ENCODE data around the gene UNC119B. TPM values are rescaled to one million over a fixed set of nuclear protein-coding genes. Genes with fewer than 3 reads are reported as not detected.

UNC119B gene
- total RNA-seq, 3 donors from 2014 or later: 19.2 to 24.0 (median 22.0) TPM

DNA sequence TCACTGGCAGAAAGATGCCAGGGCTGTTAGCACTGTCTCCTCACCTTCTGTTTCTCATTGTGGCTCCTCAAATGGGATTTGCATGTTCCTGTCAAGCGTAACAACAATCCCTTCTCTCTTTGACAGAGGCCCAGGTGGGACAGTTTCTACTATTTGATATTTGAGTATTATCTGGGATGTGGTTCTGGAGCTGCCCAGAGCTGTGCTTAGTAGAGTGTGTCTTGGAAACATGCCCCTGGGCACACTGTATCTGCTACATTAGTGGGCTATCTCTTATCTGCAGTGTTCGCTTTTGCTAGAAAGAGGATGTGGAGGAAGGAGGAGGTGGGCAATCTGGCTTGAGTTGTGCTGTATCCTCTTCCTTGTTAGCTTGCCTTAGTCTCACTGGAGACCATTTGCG lies 11.6 kb downstream of the UNC119B start:
- TF ChIP-seq CTCF (IDR thresholded peaks at IDR 0.05) (no peak), POLR2AphosphoS5 (IDR thresholded peaks at IDR 0.05) (no peak), POLR2A (IDR thresholded peaks at IDR 0.05) (no peak)
- DNase-seq (ENCODE audit: low spot score in 2 of 2): no peak
- Histone ChIP-seq H3K4me3 (no peak overlapping the region), H3K27me3 (no peaks in the 10 kb centered on the region), H3K4me1 (peaks cover 0 to 4% of the 10 kb centered on the region in 2 donors), H3K9me3 (no peaks in the 10 kb centered on the region), H3K27ac (no peak overlapping the region), H3K36me3 (peaks cover 9% of the 10 kb centered on the region)
- intact Hi-C loops (cut with DNase I; ENCODE audit: low total_unique reads): no loop called here

DNA sequence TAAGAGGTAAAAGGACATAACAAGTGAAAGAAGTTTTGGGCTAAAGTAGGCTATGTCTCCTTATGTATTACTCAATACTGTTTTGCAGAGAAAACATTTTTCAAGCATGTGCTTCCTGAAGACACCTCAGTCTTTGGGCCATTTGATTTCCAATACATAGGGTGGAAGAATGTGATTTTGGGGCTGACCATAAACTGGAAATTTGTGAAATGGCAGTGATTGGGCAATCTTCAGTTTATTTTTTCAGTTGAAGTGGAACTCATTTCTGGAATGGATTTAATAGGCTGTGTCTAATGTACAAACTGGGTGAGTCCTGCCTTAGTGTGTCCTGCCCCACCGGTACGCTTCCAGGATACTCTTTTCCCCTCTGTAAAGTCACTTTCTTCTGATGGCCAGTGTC lies 12.5 kb downstream of the UNC119B start:
- no peak for TF ChIP-seq POLR2AphosphoS5 (IDR thresholded peaks at IDR 0.05)
- TF ChIP-seq POLR2A (IDR thresholded peaks at IDR 0.05): no peak
- no peak for TF ChIP-seq CTCF (IDR thresholded peaks at IDR 0.05)
- H3K36me3 ChIP-seq: peaks cover 9% of the 10 kb centered on the region
- H3K9me3 ChIP-seq: no peaks in the 10 kb centered on the region
- H3K27me3 ChIP-seq: no peaks in the 10 kb centered on the region
- intact Hi-C loops (cut with DNase I; ENCODE audit: low total_unique reads): no loop called here
- peaks cover 0 to 4% of the 10 kb centered on the region in 2 donors for H3K4me1 ChIP-seq
- H3K4me3 ChIP-seq: no peak overlapping the region
- H3K27ac ChIP-seq: no peak overlapping the region
- no peak for DNase-seq (ENCODE audit: low spot score in 2 of 2)

GRCh38 chr12:120724720-120725119 lies 14.5 kb downstream of the UNC119B start:
- H3K27ac ChIP-seq: no peak overlapping the region
- no peaks in the 10 kb centered on the region for H3K27me3 ChIP-seq
- intact Hi-C loops (cut with DNase I; ENCODE audit: low total_unique reads): no loop called here
- H3K4me3 ChIP-seq: no peak overlapping the region
- no peak for DNase-seq (ENCODE audit: low spot score in 2 of 2)
- H3K4me1 ChIP-seq: peaks cover 0 to 4% of the 10 kb centered on the region in 2 donors
- H3K36me3 ChIP-seq: peaks cover 6% of the 10 kb centered on the region
- H3K9me3 ChIP-seq: no peaks in the 10 kb centered on the region
- TF ChIP-seq POLR2AphosphoS5 (IDR thresholded peaks at IDR 0.05): no peak
- no peak for TF ChIP-seq POLR2A (IDR thresholded peaks at IDR 0.05)
- TF ChIP-seq CTCF (IDR thresholded peaks at IDR 0.05): no peak

GRCh38 chr12:120725151-120725658 lies 14.9 kb downstream of the UNC119B start:
- intact Hi-C loops (cut with DNase I; ENCODE audit: low total_unique reads): no loop called here
- H3K4me3 ChIP-seq: peak overlapping the region; percentile 77 to 86 (median 79)
- TF ChIP-seq POLR2A (IDR thresholded peaks at IDR 0.05) (no peak), CTCF (IDR thresholded peaks at IDR 0.05) (no peak), POLR2AphosphoS5 (IDR thresholded peaks at IDR 0.05) (no peak)
- H3K27me3 ChIP-seq: no peaks in the 10 kb centered on the region
- no peaks in the 10 kb centered on the region for H3K9me3 ChIP-seq
- H3K4me1 ChIP-seq: peaks cover 0 to 4% of the 10 kb centered on the region in 2 donors
- peaks cover under 1% of the 10 kb centered on the region for H3K36me3 ChIP-seq
- peak overlapping the region; percentile 78 to 83 for H3K27ac ChIP-seq
- DNase-seq (ENCODE audit: low spot score in 2 of 2): no peak

GRCh38 chr12:120725659-120726509 lies 15.6 kb downstream of the UNC119B start, which contains the start of gene ACADS:
Gene ACADS, plus strand, starts transcription at chr12:120725826. Its CDS starts 60 bp downstream, at chr12:120725886.
- Histone ChIP-seq H3K9me3 (no peaks in the 10 kb centered on the region), H3K27ac (peak within 1 kb of the TSS; percentile 78 to 83), H3K36me3 (no peaks in the 10 kb centered on the region), H3K4me1 (peaks cover 0 to 4% of the 10 kb centered on the region in 2 donors), H3K4me3 (peak within 1 kb of the TSS; percentile 77 to 86 (median 79)), H3K27me3 (no peaks in the 10 kb centered on the region)
- intact Hi-C loops (cut with DNase I; ENCODE audit: low total_unique reads): no loop called here
- peak; percentile 65 to 86 for DNase-seq (ENCODE audit: low spot score in 2 of 2)
- peak; percentile 23 to 49 (median 46) for TF ChIP-seq POLR2AphosphoS5 (IDR thresholded peaks at IDR 0.05)
- no peak for TF ChIP-seq POLR2A (IDR thresholded peaks at IDR 0.05)
